Uterus (tissue), 4 donors: ENCODE results near the gene GJB2. TPM values are rescaled to one million over a fixed set of nuclear protein-coding genes. Genes with fewer than 3 reads are reported as not detected.
"Not testable (repeated sequence)": the region's sequence is repeated elsewhere in the genome, so short reads cannot be mapped to it uniquely, and the experiment has no call there.

Source experiments
- DNase-seq, 2 donors: peaks; one replicate each; pipeline ENCODE4 v3.0.0-alpha.2; 2019 to 2020
- H3K27ac ChIP-seq, 2 donors: fragments of 200-600 bp; sonication (generic); 1 replicate in 1 of 2; 2 replicates in 1 of 2; pipeline ENCODE4 v1.5.1; 2016 to 2018
- H3K27me3 ChIP-seq, 2 donors: fragments of 200-600 bp; sonication (generic); one replicate each; pipeline ENCODE4 v1.5.1; 2018 to 2019; ENCODE audit warnings: control low read depth in 1 of 2
- H3K36me3 ChIP-seq, 2 donors: fragments of 200-600 bp; sonication (generic); one replicate each; pipeline ENCODE4 v1.5.1; 2019; ENCODE audit warnings: control low read depth in 1 of 2
- H3K4me1 ChIP-seq, 2 donors: fragments of 200-600 bp; sonication (generic); one replicate each; pipeline ENCODE4 v1.5.1; 2018 to 2019; ENCODE audit warnings: control low read depth in 1 of 2
- H3K4me3 ChIP-seq, 2 donors: fragments of 200-600 bp; sonication (generic); 1 replicate in 1 of 2; 2 replicates in 1 of 2; pipeline ENCODE4 v1.5.1; 2018 to 2019; ENCODE audit warnings: mild to moderate bottlenecking in 1 of 2
- H3K9me3 ChIP-seq, 2 donors: fragments of 200-600 bp; sonication (generic); one replicate each; pipeline ENCODE4 v1.5.1; 2019; ENCODE audit warnings: control low read depth in 1 of 2
- CTCF ChIP-seq, 4 experiments: fragments of 200-600 bp in 2 of 4; fragments of 450-650 bp in 2 of 4; sonication (generic) in 2 of 4; IDR thresholded peaks; one replicate each; pipeline ENCODE4 v1.5.1; 2016 to 2019; ENCODE audit warnings: antibody characterized with exemption in 4 of 4, mild to moderate bottlenecking in 2 of 4, moderate library complexity in 1 of 4
- POLR2A ChIP-seq, 2 donors: fragments of 450-650 bp; IDR thresholded peaks; one replicate each; pipeline ENCODE4 v1.6.1; 2016; ENCODE audit warnings: antibody characterized with exemption in 2 of 2, mild to moderate bottlenecking in 1 of 2, moderate library complexity in 1 of 2
- intact Hi-C: fragments of 100-400 bp; cut with DNase I; formaldehyde crosslinking; loops from one replicate; pipeline ENCODE4 v1.15.1; 2023; ENCODE audit warnings: low total_unique reads
- total RNA-seq, 4 donors: library from RNA; depleted of rRNA in 3 of 4; stranded (reverse); fragments of >200 nt in 3 of 4; gene quantifications; one replicate each; pipeline versions ENCODE4 v1.1.0 to v1.2.4, GENCODE V29; 2014 to 2023
- donor health status: DM: yes; HTN: yes; CAD: no.

The GJB2 gene
- total RNA-seq, 4 donors from 2014 or later = 1.2 to 2.5 TPM; not detected in 2

- Histone ChIP-seq H3K4me3 (no peak overlapping the region), H3K36me3 (no peaks in the 10 kb centered on the region), H3K27me3 (peaks cover 41 to 69% of the 10 kb centered on the region in 2 donors), H3K27ac (no peak overlapping the region), H3K9me3 (no peaks in the 10 kb centered on the region), H3K4me1 (peaks cover 0 to 14% of the 10 kb centered on the region in 2 donors)
- TF ChIP-seq POLR2A (IDR thresholded peaks at IDR 0.05) (no peak), CTCF (IDR thresholded peaks at IDR 0.05) (no peak)
- intact Hi-C loops = no loop called here
- no peak for DNase-seq
These were observed 33.0 kb downstream of the GJB2 start for GRCh38 chr13:20159646-20160305.

GRCh38 chr13:20157151-20157796 lies 35.5 kb downstream of the GJB2 start:
- intact Hi-C loops = no loop called here
- no peaks in the 10 kb centered on the region for H3K9me3 ChIP-seq
- no peak overlapping the region for H3K27ac ChIP-seq
- TF ChIP-seq CTCF (IDR thresholded peaks at IDR 0.05) = no peak
- no peak for TF ChIP-seq POLR2A (IDR thresholded peaks at IDR 0.05)
- peaks cover 0 to 14% of the 10 kb centered on the region in 2 donors for H3K4me1 ChIP-seq
- no peak overlapping the region for H3K4me3 ChIP-seq
- no peaks in the 10 kb centered on the region for H3K36me3 ChIP-seq
- peaks cover 41 to 65% of the 10 kb centered on the region in 2 donors for H3K27me3 ChIP-seq
- DNase-seq = no peak

GRCh38 chr13:20156702-20157101 lies 36.0 kb downstream of the GJB2 start:
- Histone ChIP-seq H3K9me3 (no peaks in the 10 kb centered on the region), H3K4me3 (no peak overlapping the region), H3K27me3 (peaks cover 40 to 59% of the 10 kb centered on the region in 2 donors), H3K4me1 (peaks cover 0 to 14% of the 10 kb centered on the region in 2 donors), H3K27ac (no peak overlapping the region), H3K36me3 (no peaks in the 10 kb centered on the region)
- no peak for DNase-seq
- intact Hi-C loops = no loop called here
- TF ChIP-seq CTCF (IDR thresholded peaks at IDR 0.05) = no peak
- no peak for TF ChIP-seq POLR2A (IDR thresholded peaks at IDR 0.05)

- H3K9me3 ChIP-seq, H3K27ac ChIP-seq, intact Hi-C loops, H3K36me3 ChIP-seq, DNase-seq, H3K4me3 ChIP-seq, H3K4me1 ChIP-seq: not testable (repeated sequence)
- peaks cover 12 to 36% of the 10 kb centered on the region in 2 donors for H3K27me3 ChIP-seq
These were observed 39.4 kb downstream of the GJB2 start for GRCh38 chr13:20153290-20153689.

- no peak for DNase-seq
- Histone ChIP-seq H3K36me3 (no peaks in the 10 kb centered on the region), H3K9me3 (no peaks in the 10 kb centered on the region), H3K4me1 (no peaks in the 10 kb centered on the region), H3K27me3 (peaks cover 0 to 19% of the 10 kb centered on the region in 2 donors), H3K4me3 (no peak overlapping the region), H3K27ac (no peak overlapping the region)
- intact Hi-C loops = no loop called here
- TF ChIP-seq POLR2A (IDR thresholded peaks at IDR 0.05) (no peak), CTCF (IDR thresholded peaks at IDR 0.05) (no peak)
These were observed 41.1 kb downstream of the GJB2 start for GRCh38 chr13:20151612-20152011.
